Large intestine (tissue), 12 donors: ENCODE data around the gene SELENOF. TPM values are rescaled to one million over a fixed set of nuclear protein-coding genes. Genes with fewer than 3 reads are reported as not detected.

Experiments used
- DNase-seq, 2 donors: peaks; one replicate each; pipeline versions ENCODE4 v3.0.0 to v3.0.0-alpha.2; 2013
- H3K27ac ChIP-seq: one replicate; pipeline ENCODE4 v1.5.1; 2013; ENCODE audit warnings: low read length
- H3K27me3 ChIP-seq: 2 replicates; pipeline ENCODE4 v1.6.1; 2013; ENCODE audit warnings: low read length; ENCODE audit not compliant: control insufficient read depth, insufficient read depth
- H3K36me3 ChIP-seq: 2 replicates; pipeline ENCODE4 v1.6.1; 2013; ENCODE audit warnings: low read length; ENCODE audit not compliant: control insufficient read depth, insufficient read depth
- H3K4me1 ChIP-seq: one replicate; pipeline ENCODE4 v1.6.1; 2013; ENCODE audit warnings: low read length; ENCODE audit not compliant: control insufficient read depth, insufficient read depth
- H3K4me3 ChIP-seq: one replicate; pipeline ENCODE4 v1.5.1; 2013; ENCODE audit warnings: low read length
- H3K9me3 ChIP-seq: one replicate; pipeline ENCODE4 v1.6.1; 2013; ENCODE audit warnings: mild to moderate bottlenecking, low read depth, low read length, moderate library complexity; ENCODE audit not compliant: control insufficient read depth
- WGBS: methylation state at CpG from one replicate; pipeline ENCODE4 v1.1.5; 2013; ENCODE audit warnings: low lambda C conversion rate; ENCODE audit not compliant: insufficient coverage; 5-methylcytosine and 5-hydroxymethylcytosine counted together
- long read RNA-seq, 11 donors: transcript quantifications; one replicate each; lab custom pipeline, GENCODE V29; 2026
- polyA plus RNA-seq: library from polyadenylated mRNA; unstranded; fragments of 120-200 nt; gene quantifications from one replicate; pipeline ENCODE4 v1.2.1, GENCODE V29; 2013

SELENOF gene
- 214 TPM for polyA plus RNA-seq
- long read RNA-seq, donor 1, transcript SELENOF-201 (5 exons, 1,781 nt) = major isoform, 55 of 66 reads
- long read RNA-seq, donor 1, partial matches to known transcripts = 7 of 66 reads
- long read RNA-seq, donor 1, other reads (novel, unspliced or antisense) = 0 of 66 reads
- long read RNA-seq, donor 2, transcript SELENOF-201 (5 exons, 1,781 nt) = major isoform, 113 of 137 reads
- long read RNA-seq, donor 2, partial matches to known transcripts = 14 of 137 reads
- long read RNA-seq, donor 2, other reads (novel, unspliced or antisense) = 5 of 137 reads
- long read RNA-seq, donor 3 = 0 reads
- long read RNA-seq, donor 4, transcript SELENOF-201 (5 exons, 1,781 nt) = major isoform, 20 of 20 reads
- long read RNA-seq, donor 4, partial matches to known transcripts = 0 of 20 reads
- long read RNA-seq, donor 4, other reads (novel, unspliced or antisense) = 0 of 20 reads
- long read RNA-seq, donor 5, transcript SELENOF-201 (5 exons, 1,781 nt) = major isoform, 70 of 79 reads
- long read RNA-seq, donor 5, partial matches to known transcripts = 6 of 79 reads
- long read RNA-seq, donor 5, other reads (novel, unspliced or antisense) = 0 of 79 reads
- long read RNA-seq, donor 6, transcript SELENOF-201 (5 exons, 1,781 nt) = major isoform, 115 of 145 reads
- long read RNA-seq, donor 6, transcript SELENOF-202 (4 exons, 1,220 nt) = minor isoform, 5 of 145 reads
- long read RNA-seq, donor 6, partial matches to known transcripts = 24 of 145 reads
- long read RNA-seq, donor 6, other reads (novel, unspliced or antisense) = 0 of 145 reads
- long read RNA-seq, donor 7, transcript SELENOF-201 (5 exons, 1,781 nt) = major isoform, 66 of 83 reads
- long read RNA-seq, donor 7, partial matches to known transcripts = 15 of 83 reads
- long read RNA-seq, donor 7, other reads (novel, unspliced or antisense) = 0 of 83 reads
- long read RNA-seq, donor 8, transcript SELENOF-202 (4 exons, 1,220 nt) = minor isoform, 6 of 183 reads
- long read RNA-seq, donor 8, transcript SELENOF-201 (5 exons, 1,781 nt) = major isoform, 145 of 183 reads
- long read RNA-seq, donor 8, partial matches to known transcripts = 28 of 183 reads
- long read RNA-seq, donor 8, other reads (novel, unspliced or antisense) = 0 of 183 reads
- long read RNA-seq, donor 9, transcript SELENOF-201 (5 exons, 1,781 nt) = major isoform, 114 of 136 reads
- long read RNA-seq, donor 9, partial matches to known transcripts = 21 of 136 reads
- long read RNA-seq, donor 9, other reads (novel, unspliced or antisense) = 0 of 136 reads
- long read RNA-seq, donor 10, transcript SELENOF-201 (5 exons, 1,781 nt) = major isoform, 107 of 142 reads
- long read RNA-seq, donor 10, partial matches to known transcripts = 24 of 142 reads
- long read RNA-seq, donor 10, other reads (novel, unspliced or antisense) = 5 of 142 reads
- long read RNA-seq, donor 11, transcript SELENOF-201 (5 exons, 1,781 nt) = major isoform, 80 of 95 reads
- long read RNA-seq, donor 11, partial matches to known transcripts = 13 of 95 reads
- long read RNA-seq, donor 11, other reads (novel, unspliced or antisense) = 0 of 95 reads

DNA sequence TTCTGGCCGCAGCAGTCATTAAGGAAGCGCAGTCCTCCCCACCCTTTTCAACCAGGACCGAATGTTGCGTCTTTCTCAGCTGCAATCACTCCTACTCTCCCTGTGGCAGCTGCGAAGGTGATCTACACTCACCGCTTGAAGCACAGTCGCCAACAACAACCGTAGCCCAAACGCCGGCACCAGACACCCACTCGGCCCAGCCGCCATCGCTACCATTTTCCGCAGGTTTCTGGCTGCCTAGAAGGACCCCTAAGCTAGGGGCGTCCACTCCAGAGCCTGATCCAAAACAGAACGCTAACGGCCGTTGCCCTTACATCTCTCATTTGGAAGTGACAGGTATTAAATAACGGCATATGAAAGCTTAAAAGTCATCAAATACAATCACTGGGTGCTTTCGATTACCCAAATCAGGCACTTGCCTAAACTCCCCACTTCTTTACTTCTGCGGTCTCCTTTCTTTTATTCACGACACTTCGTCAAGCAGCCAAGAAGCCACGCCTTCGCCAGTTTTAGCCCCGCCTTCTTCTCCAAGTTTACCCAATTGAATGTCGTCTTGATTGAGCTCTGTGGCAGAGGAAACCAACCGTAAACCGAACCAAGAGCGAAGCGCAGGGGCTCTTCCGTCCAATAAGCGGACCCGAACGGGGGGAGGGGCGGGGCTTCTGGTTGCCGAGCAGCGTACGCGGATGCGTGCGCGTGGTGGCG, at the start of gene SELENOF:
Gene SELENOF, minus strand, starts transcription at position 231 of the 705 bp plus-strand sequence. Its CDS starts 15 bp downstream, at position 216.
- peaks cover 2% of the 10 kb centered on the region for H3K9me3 ChIP-seq
- peak within 1 kb of the TSS; percentile 93 for H3K27ac ChIP-seq
- H3K36me3 ChIP-seq = no peaks in the 10 kb centered on the region
- peak within 1 kb of the TSS; percentile 97 for H3K4me3 ChIP-seq
- DNase-seq = peak; percentile 100
- no peaks in the 10 kb centered on the region for H3K27me3 ChIP-seq
- peaks cover 8% of the 10 kb centered on the region for H3K4me1 ChIP-seq
- WGBS = 0% methylated on average over 3 of the region's 44 CpGs

- Histone ChIP-seq H3K9me3 (peaks cover 10% of the 10 kb centered on the region), H3K36me3 (no peaks in the 10 kb centered on the region), H3K27ac (no peak overlapping the region), H3K27me3 (no peaks in the 10 kb centered on the region), H3K4me3 (no peak overlapping the region), H3K4me1 (no peaks in the 10 kb centered on the region)
- DNase-seq = no peak
Observed at GRCh38 chr1:86960548-86960947, 46.6 kb upstream of the SELENOF start.

GRCh38 chr1:86957221-86957620, 43.3 kb upstream of the SELENOF start:
- no peak for DNase-seq

GRCh38 chr1:86956221-86956620, 42.3 kb upstream of the SELENOF start:
- H3K9me3 ChIP-seq = no peaks in the 10 kb centered on the region
- no peaks in the 10 kb centered on the region for H3K4me1 ChIP-seq
- no peak for DNase-seq
- H3K36me3 ChIP-seq = no peaks in the 10 kb centered on the region
- no peaks in the 10 kb centered on the region for H3K27me3 ChIP-seq
- no peak overlapping the region for H3K4me3 ChIP-seq
- H3K27ac ChIP-seq = no peak overlapping the region

More at GRCh38 chr1:86957221-86957620, 43.3 kb upstream of the SELENOF start:
- Histone ChIP-seq H3K27ac (no peak overlapping the region), H3K4me1 (no peaks in the 10 kb centered on the region), H3K36me3 (no peaks in the 10 kb centered on the region), H3K9me3 (no peaks in the 10 kb centered on the region), H3K4me3 (no peak overlapping the region), H3K27me3 (no peaks in the 10 kb centered on the region)

- Histone ChIP-seq H3K9me3 (no peaks in the 10 kb centered on the region), H3K4me3 (no peak overlapping the region), H3K4me1 (no peaks in the 10 kb centered on the region), H3K27me3 (no peaks in the 10 kb centered on the region), H3K27ac (no peak overlapping the region), H3K36me3 (no peaks in the 10 kb centered on the region)
- no CpG with 5 or more reads among the region's 3 CpGs for WGBS
- no peak for DNase-seq
Observed at GRCh38 chr1:86955678-86956077, 41.8 kb upstream of the SELENOF start.

GRCh38 chr1:86953167-86953566, 39.2 kb upstream of the SELENOF start:
- no peak for DNase-seq

GRCh38 chr1:86951430-86951829, 37.5 kb upstream of the SELENOF start:
- no peak for DNase-seq
- Histone ChIP-seq H3K4me1 (no peaks in the 10 kb centered on the region), H3K4me3 (no peak overlapping the region), H3K27me3 (no peaks in the 10 kb centered on the region), H3K36me3 (no peaks in the 10 kb centered on the region), H3K27ac (no peak overlapping the region), H3K9me3 (no peaks in the 10 kb centered on the region)
- WGBS = no CpG with 5 or more reads among the region's 1 CpG

More at GRCh38 chr1:86953167-86953566, 39.2 kb upstream of the SELENOF start:
- no peaks in the 10 kb centered on the region for H3K9me3 ChIP-seq
- no peak overlapping the region for H3K27ac ChIP-seq
- no peaks in the 10 kb centered on the region for H3K36me3 ChIP-seq
- 72% methylated on average over 2 of the region's 3 CpGs for WGBS
- H3K4me1 ChIP-seq = no peaks in the 10 kb centered on the region
- no peak overlapping the region for H3K4me3 ChIP-seq
- H3K27me3 ChIP-seq = no peaks in the 10 kb centered on the region

- Histone ChIP-seq H3K27ac (no peak overlapping the region), H3K9me3 (no peaks in the 10 kb centered on the region), H3K4me1 (no peaks in the 10 kb centered on the region), H3K36me3 (no peaks in the 10 kb centered on the region), H3K4me3 (no peak overlapping the region), H3K27me3 (no peaks in the 10 kb centered on the region)
- 63% methylated on average over 2 of the region's 5 CpGs for WGBS
- no peak for DNase-seq
Observed at GRCh38 chr1:86950712-86951419, 36.9 kb upstream of the SELENOF start.

DNA sequence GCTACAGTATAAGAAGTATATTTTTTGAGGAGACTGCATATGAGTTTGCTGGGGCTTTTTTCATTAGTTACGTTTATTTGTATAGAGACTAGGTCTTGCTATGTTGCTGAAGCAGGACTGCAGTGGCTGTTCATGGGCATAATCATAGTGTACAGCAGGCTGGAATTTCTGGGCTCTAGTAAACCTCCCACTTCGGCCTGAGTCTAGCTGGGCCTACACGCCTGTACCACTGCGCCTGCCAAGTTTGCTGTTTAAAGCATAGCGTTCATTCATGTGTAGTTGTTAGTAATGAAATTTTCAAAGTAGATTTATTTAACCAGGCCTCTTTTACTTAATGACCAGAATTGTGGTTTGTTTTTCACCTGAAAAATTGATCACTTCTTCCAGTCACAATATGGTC, 34.3 kb upstream of the SELENOF start:
- 100% methylated on average over 1 of the region's 5 CpGs for WGBS

More for the DNA sequence above, 34.3 kb upstream of the SELENOF start:
- no peak overlapping the region for H3K4me3 ChIP-seq
- no peak overlapping the region for H3K27ac ChIP-seq
- no peaks in the 10 kb centered on the region for H3K27me3 ChIP-seq
- no peak for DNase-seq
- no peaks in the 10 kb centered on the region for H3K9me3 ChIP-seq
- H3K4me1 ChIP-seq = no peaks in the 10 kb centered on the region
- H3K36me3 ChIP-seq = no peaks in the 10 kb centered on the region
